Measurements from ENCODE around the gene SPTBN5. TPM values are rescaled to one million over a fixed set of nuclear protein-coding genes. Genes with fewer than 3 reads are reported as not detected.
A peak's percentile ranks its signal among the peaks of the same experiment; 100 is the strongest.

SPTBN5 gene
- polyA plus RNA-seq, 1 donor, result 1.7 TPM

DNA sequence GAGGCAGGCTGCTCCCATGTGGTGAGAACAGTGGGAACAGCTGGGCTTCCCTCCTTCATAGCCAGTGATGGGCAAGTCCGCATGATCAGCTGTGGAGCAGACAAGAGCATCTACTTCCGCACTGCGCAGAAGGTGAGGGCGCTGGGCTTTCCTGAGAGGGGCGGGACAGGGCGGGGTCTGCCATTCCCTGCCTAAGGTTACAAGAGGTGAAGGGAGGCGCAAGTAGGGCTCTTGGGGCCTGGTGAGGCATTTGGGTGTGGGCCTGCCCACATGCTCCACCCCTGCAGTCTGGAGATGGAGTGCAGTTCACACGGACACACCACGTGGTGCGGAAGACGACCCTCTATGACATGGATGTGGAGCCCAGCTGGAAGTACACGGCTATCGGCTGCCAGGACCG is 76.5 kb downstream of the SPTBN5 start:
- Histone ChIP-seq H3K9me3 (ENCODE audit: control insufficient read depth, low read depth, low read length) (no peaks in the 10 kb centered on the region), H3K27me3 (ENCODE audit: control insufficient read depth, insufficient read depth, low read length) (no peaks in the 10 kb centered on the region), H3K36me3 (ENCODE audit: control insufficient read depth, insufficient read depth, low read length) (peaks cover 95% of the 10 kb centered on the region), H3K4me3 (ENCODE audit: low read length) (no peak overlapping the region), H3K27ac (ENCODE audit: low read length) (no peak overlapping the region), H3K4me1 (ENCODE audit: control insufficient read depth, insufficient read depth, low read length) (peaks cover 8% of the 10 kb centered on the region)
- WGBS (ENCODE audit: insufficient coverage, low lambda C conversion rate), result no CpG with 5 or more reads among the region's 14 CpGs
- DNase-seq, result no peak

DNA sequence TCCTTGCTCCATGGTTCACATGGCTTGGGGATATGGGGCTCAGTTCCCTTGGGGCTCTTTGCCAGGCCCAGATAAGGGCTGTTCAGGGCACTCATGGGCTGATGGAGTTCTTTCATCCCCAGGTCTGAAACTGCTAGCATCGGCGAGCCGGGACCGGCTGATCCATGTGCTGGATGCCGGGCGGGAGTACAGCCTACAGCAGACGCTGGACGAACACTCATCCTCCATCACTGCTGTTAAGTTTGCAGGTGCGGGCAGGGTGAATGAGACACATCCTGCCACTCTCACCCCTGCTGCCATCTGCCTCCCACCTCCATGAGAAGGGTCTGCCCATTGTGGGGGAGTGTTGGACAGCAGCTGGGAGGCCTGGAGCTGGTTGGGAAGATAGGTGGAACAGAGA is 77.1 kb downstream of the SPTBN5 start:
- peaks cover 96% of the 10 kb centered on the region for H3K36me3 ChIP-seq (ENCODE audit: control insufficient read depth, insufficient read depth, low read length)

DNA sequence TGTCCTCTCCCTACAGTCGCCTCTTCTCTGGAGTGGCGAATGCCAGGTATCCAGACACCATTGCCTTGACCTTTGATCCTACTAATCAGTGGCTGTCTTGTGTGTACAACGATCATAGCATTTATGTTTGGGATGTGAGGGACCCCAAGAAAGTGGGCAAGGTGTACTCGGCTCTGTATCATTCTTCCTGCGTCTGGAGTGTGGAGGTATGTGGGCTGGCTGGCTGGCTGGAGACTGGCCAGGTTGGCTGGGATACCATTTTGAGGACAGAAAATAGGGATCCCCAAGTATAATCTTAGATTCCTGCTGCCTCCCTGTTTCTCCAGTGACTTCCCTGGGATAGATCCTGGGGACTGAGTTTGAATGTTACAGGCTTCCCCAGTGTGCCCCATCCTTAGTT is 79.3 kb downstream of the SPTBN5 start:
- Histone ChIP-seq H3K27ac (ENCODE audit: low read length) (no peak overlapping the region), H3K4me1 (ENCODE audit: control insufficient read depth, insufficient read depth, low read length) (no peaks in the 10 kb centered on the region), H3K27me3 (ENCODE audit: control insufficient read depth, insufficient read depth, low read length) (no peaks in the 10 kb centered on the region), H3K4me3 (ENCODE audit: low read length) (no peak overlapping the region), H3K36me3 (ENCODE audit: control insufficient read depth, insufficient read depth, low read length) (peaks cover 85% of the 10 kb centered on the region), H3K9me3 (ENCODE audit: control insufficient read depth, low read depth, low read length) (no peaks in the 10 kb centered on the region)
- no CpG with 5 or more reads among the region's 5 CpGs for WGBS (ENCODE audit: insufficient coverage, low lambda C conversion rate)
- DNase-seq, result no peak

More for the DNA sequence above, 77.1 kb downstream of the SPTBN5 start:
- H3K27ac ChIP-seq (ENCODE audit: low read length), result no peak overlapping the region
- no peaks in the 10 kb centered on the region for H3K27me3 ChIP-seq (ENCODE audit: control insufficient read depth, insufficient read depth, low read length)
- H3K4me1 ChIP-seq (ENCODE audit: control insufficient read depth, insufficient read depth, low read length), result peaks cover 8% of the 10 kb centered on the region
- H3K4me3 ChIP-seq (ENCODE audit: low read length), result no peak overlapping the region
- no peaks in the 10 kb centered on the region for H3K9me3 ChIP-seq (ENCODE audit: control insufficient read depth, low read depth, low read length)
- no peak for DNase-seq
- WGBS (ENCODE audit: insufficient coverage, low lambda C conversion rate), result no CpG with 5 or more reads among the region's 9 CpGs

DNA sequence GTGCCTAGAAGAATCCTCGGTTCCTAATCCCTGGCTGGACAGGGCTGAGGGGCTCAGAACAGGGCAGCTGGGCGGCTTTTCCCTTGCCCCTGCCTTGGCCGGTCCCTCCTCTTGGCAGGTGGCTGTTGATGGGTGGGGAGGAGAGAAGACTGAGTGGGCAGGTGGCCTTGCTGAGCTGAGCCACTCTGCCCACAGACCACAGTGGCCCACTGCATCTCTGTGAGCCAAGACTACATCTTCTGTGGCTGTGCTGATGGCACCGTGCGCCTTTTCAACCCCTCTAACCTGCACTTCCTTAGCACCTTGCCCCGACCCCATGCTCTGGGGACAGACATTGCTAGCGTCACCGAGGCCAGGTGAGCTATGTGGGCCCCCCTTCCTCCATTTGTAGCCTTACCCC is 80.4 kb downstream of the SPTBN5 start:
- Histone ChIP-seq H3K4me1 (ENCODE audit: control insufficient read depth, insufficient read depth, low read length) (no peaks in the 10 kb centered on the region), H3K27me3 (ENCODE audit: control insufficient read depth, insufficient read depth, low read length) (no peaks in the 10 kb centered on the region), H3K36me3 (ENCODE audit: control insufficient read depth, insufficient read depth, low read length) (peaks cover 76% of the 10 kb centered on the region), H3K27ac (ENCODE audit: low read length) (no peak overlapping the region), H3K4me3 (ENCODE audit: low read length) (no peak overlapping the region), H3K9me3 (ENCODE audit: control insufficient read depth, low read depth, low read length) (no peaks in the 10 kb centered on the region)
- no peak for DNase-seq
- WGBS (ENCODE audit: insufficient coverage, low lambda C conversion rate), result no CpG with 5 or more reads among the region's 8 CpGs

DNA sequence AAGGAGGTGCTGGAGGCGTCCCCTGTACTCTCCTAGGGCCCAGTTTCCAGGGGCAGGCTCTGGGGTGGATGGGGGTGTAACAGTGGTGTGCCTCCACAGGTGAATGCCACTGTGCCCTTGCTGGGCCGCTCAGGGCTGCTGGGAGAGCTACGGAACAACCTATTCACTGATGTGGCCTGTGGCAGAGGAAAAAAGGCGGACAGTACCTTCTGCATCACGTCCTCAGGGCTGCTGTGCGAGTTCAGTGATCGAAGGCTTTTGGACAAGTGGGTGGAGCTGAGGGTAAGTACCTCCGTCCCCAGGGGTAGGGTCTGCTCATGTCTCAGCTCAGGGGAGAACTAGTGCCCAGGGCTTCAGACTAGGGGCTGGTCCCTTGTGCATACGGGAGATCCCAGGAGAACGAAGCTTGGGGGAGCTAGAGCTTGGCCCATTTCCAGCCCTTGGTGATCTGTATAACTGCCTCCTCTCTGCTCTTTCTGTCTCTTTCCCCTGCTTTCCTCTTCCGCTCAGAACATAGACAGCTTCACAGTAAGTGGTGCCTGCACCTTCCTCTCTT is 81.0 kb downstream of the SPTBN5 start:
- Histone ChIP-seq H3K9me3 (ENCODE audit: control insufficient read depth, low read depth, low read length) (no peaks in the 10 kb centered on the region), H3K27me3 (ENCODE audit: control insufficient read depth, insufficient read depth, low read length) (no peaks in the 10 kb centered on the region), H3K27ac (ENCODE audit: low read length) (no peak overlapping the region), H3K4me3 (ENCODE audit: low read length) (no peak overlapping the region), H3K36me3 (ENCODE audit: control insufficient read depth, insufficient read depth, low read length) (peaks cover 71% of the 10 kb centered on the region), H3K4me1 (ENCODE audit: control insufficient read depth, insufficient read depth, low read length) (no peaks in the 10 kb centered on the region)
- WGBS (ENCODE audit: insufficient coverage, low lambda C conversion rate), result 100% methylated on average over 1 of the region's 11 CpGs
- DNase-seq, result no peak

DNA sequence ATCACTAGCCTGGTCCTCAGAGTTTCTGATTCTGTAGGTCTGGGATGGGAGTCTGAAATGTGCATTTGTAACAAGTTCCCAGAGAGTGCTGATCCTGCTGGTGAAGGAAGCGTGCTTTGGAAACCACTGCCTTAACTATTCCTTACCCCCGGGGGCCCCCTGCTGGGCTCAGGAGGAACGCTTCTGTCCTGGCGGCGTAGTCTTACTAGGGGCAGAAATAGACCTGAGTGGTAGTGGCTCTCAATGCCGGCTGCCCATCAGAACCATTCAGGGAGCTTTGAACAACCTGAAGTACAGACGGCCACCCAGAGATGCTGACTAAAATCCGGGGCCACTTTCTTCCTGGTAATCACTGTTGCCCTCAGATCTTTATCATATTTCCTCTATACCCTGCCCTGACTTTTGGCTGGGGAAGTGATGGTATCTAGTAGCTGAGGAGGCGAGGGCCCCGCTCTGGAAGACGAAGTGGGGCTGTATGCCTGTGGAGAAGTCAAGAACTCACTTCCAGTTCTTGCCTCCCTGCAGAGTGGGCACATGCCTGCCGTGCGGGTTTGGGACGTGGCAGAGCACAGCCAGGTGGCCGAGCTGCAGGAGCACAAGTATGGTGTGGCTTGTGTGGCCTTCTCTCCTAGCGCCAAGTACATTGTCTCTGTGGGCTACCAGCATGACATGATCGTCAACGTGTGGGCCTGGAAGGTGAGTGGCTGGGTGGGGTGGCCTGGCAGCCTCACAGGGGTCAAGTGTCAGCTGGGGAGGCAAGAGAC is 82.2 kb downstream of the SPTBN5 start:
- peak; percentile 67 to 68 for DNase-seq
- WGBS (ENCODE audit: insufficient coverage, low lambda C conversion rate), result no CpG with 5 or more reads among the region's 18 CpGs
- Histone ChIP-seq H3K9me3 (ENCODE audit: control insufficient read depth, low read depth, low read length) (no peaks in the 10 kb centered on the region), H3K4me3 (ENCODE audit: low read length) (no peak overlapping the region), H3K4me1 (ENCODE audit: control insufficient read depth, insufficient read depth, low read length) (no peaks in the 10 kb centered on the region), H3K36me3 (ENCODE audit: control insufficient read depth, insufficient read depth, low read length) (peaks cover 62% of the 10 kb centered on the region), H3K27me3 (ENCODE audit: control insufficient read depth, insufficient read depth, low read length) (no peaks in the 10 kb centered on the region), H3K27ac (ENCODE audit: low read length) (no peak overlapping the region)

DNA sequence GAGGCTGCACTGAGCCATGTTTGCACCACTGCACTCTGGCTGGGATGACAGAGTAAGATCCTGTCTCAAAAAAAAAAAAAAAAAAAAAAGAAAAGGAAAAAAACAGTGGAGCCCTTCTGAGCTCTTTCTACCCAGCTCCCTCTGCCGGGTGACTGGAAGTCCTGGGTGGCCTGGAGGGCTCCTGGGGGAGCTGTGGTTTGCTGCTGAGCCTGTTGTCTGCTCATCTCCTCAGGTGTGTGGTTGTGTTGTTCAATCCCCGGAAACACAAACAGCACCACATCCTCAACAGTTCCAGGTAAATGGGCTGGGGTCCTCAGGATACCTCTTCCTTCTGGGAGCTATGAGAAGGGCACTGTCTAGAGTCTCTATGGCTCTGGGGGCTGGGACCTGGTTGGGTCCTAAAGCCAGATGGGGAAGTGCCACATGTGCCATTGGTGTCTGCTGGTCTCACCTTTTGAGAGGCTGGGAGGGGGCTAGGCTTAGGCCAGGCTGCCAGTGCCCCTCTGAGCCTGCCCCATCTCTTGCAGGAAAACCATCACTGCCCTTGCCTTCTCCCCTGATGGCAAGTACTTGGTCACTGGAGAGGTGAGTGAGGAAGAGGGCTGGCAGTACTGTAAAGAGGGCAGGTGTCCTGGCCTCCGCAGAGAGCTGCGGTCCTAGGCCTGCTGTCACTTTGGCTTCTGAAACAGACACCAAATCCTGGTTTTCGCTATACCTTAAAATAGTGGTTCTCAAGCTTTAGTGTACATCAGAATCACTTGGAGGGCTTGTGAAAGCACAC is 83.0 kb downstream of the SPTBN5 start:
- Histone ChIP-seq H3K27ac (ENCODE audit: low read length) (no peak overlapping the region), H3K36me3 (ENCODE audit: control insufficient read depth, insufficient read depth, low read length) (peaks cover 56% of the 10 kb centered on the region), H3K4me1 (ENCODE audit: control insufficient read depth, insufficient read depth, low read length) (no peaks in the 10 kb centered on the region), H3K9me3 (ENCODE audit: control insufficient read depth, low read depth, low read length) (no peaks in the 10 kb centered on the region), H3K27me3 (ENCODE audit: control insufficient read depth, insufficient read depth, low read length) (no peaks in the 10 kb centered on the region), H3K4me3 (ENCODE audit: low read length) (no peak overlapping the region)
- no peak for DNase-seq
- no CpG with 5 or more reads among the region's 5 CpGs for WGBS (ENCODE audit: insufficient coverage, low lambda C conversion rate)

DNA sequence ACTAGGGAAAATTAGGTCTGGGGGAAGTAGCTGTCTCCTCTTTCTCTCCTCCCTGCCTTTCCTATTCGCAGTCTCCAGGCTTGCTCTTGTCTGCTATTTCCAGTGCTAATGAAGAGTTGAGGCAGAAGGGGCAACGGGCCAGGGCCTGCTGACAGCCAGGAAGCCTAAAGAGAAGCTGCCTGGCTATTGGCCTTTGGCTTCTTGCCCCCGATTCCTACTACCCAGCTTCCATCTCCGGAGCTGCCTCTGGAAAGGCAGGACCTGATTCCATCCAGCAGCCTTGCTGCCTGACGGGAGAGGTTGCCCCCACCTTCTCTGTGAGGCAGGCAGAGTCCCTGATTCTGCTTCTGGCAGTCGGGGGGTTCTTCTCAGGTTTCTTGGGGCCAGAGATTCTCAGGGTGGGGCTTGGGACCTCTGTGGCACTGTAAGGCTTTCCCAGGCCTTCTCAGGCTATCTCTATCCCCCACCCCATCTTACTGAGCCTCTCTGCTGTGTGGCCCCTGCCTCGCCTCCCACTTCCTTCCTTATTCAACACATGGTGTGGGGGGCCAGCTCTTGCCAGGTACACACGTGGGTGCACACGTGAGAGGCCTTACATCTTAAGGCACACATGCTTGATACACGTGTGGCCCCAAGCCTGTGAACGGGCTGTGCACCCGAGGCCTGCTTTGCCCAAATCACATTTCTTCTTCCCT is 84.2 kb downstream of the SPTBN5 start:
- Histone ChIP-seq H3K4me3 (ENCODE audit: low read length) (no peak overlapping the region), H3K27me3 (ENCODE audit: control insufficient read depth, insufficient read depth, low read length) (no peaks in the 10 kb centered on the region), H3K36me3 (ENCODE audit: control insufficient read depth, insufficient read depth, low read length) (peaks cover 54% of the 10 kb centered on the region), H3K4me1 (ENCODE audit: control insufficient read depth, insufficient read depth, low read length) (no peaks in the 10 kb centered on the region), H3K27ac (ENCODE audit: low read length) (no peak overlapping the region), H3K9me3 (ENCODE audit: control insufficient read depth, low read depth, low read length) (no peaks in the 10 kb centered on the region)
- DNase-seq, result no peak
- WGBS (ENCODE audit: insufficient coverage, low lambda C conversion rate), result no CpG with 5 or more reads among the region's 12 CpGs

DNA sequence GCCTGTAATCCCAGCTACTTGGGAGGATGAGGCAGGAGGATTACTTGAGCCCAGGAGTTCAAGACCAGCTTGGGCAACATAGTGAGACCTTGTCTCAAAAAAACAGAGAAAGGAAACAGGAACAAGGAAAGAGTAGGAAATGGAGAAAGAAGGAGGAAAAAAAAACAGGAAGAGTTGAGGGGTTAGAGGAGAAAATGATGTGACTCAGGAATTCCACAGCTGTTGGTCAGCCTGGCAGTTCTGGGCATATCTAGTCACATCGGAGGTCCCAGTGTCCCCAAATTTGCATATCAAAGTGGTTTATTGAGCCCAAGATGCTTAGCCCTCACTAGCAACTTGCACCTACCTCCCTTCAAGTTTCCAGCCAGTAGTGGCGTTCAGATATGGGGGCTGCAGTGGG is 84.7 kb downstream of the SPTBN5 start:
- H3K4me3 ChIP-seq (ENCODE audit: low read length), result no peak overlapping the region
- WGBS (ENCODE audit: insufficient coverage, low lambda C conversion rate), result no CpG with 5 or more reads among the region's 2 CpGs

More for the DNA sequence above, 84.7 kb downstream of the SPTBN5 start:
- Histone ChIP-seq H3K36me3 (ENCODE audit: control insufficient read depth, insufficient read depth, low read length) (peaks cover 52% of the 10 kb centered on the region), H3K27me3 (ENCODE audit: control insufficient read depth, insufficient read depth, low read length) (no peaks in the 10 kb centered on the region), H3K4me1 (ENCODE audit: control insufficient read depth, insufficient read depth, low read length) (no peaks in the 10 kb centered on the region), H3K27ac (ENCODE audit: low read length) (no peak overlapping the region), H3K9me3 (ENCODE audit: control insufficient read depth, low read depth, low read length) (no peaks in the 10 kb centered on the region)
- DNase-seq, result no peak
